ENCODE results near the gene NDNF.

NDNF gene

GRCh38 chr4:121070274-121070673 is 2.1 kb downstream of the NDNF start (continued):
- TF ChIP-seq OSR2 (tag by site-specific recombination; IDR thresholded peaks at IDR 0.05) (no peak), SP3 (tag by site-specific recombination; IDR thresholded peaks at IDR 0.05) (peak; percentile 39; the same call in 1 of the 2 replicates), ZNF366 (tag by site-specific recombination; conservative IDR thresholded peaks at IDR 0.05) (peak; percentile 61), BCL11A (tag by site-specific recombination; IDR thresholded peaks at IDR 0.05; ENCODE audit: low read depth) (no peak), YY1 (tag by site-specific recombination; IDR thresholded peaks at IDR 0.05) (no peak), ZNF335 (tag by site-specific recombination; conservative IDR thresholded peaks at IDR 0.05) (no peak), ZNF544 (tag by site-specific recombination; IDR thresholded peaks at IDR 0.05) (no peak), ZNF830 (tag by site-specific recombination; IDR thresholded peaks at IDR 0.05; ENCODE audit: low read depth) (no peak), MZF1 (tag by site-specific recombination; IDR thresholded peaks at IDR 0.05; ENCODE audit: borderline replicate concordance) (peak; percentile 77; the same call in 1 of the 2 replicates)
- TF ChIP-seq, protein P1, sequence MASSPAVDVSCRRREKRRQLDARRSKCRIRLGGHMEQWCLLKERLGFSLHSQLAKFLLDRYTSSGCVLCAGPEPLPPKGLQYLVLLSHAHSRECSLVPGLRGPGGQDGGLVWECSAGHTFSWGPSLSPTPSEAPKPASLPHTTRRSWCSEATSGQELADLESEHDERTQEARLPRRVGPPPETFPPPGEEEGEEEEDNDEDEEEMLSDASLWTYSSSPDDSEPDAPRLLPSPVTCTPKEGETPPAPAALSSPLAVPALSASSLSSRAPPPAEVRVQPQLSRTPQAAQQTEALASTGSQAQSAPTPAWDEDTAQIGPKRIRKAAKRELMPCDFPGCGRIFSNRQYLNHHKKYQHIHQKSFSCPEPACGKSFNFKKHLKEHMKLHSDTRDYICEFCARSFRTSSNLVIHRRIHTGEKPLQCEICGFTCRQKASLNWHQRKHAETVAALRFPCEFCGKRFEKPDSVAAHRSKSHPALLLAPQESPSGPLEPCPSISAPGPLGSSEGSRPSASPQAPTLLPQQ (tag by site-specific recombination; IDR thresholded peaks at IDR 0.05) = no peak
- TF ChIP-seq, protein P2, sequence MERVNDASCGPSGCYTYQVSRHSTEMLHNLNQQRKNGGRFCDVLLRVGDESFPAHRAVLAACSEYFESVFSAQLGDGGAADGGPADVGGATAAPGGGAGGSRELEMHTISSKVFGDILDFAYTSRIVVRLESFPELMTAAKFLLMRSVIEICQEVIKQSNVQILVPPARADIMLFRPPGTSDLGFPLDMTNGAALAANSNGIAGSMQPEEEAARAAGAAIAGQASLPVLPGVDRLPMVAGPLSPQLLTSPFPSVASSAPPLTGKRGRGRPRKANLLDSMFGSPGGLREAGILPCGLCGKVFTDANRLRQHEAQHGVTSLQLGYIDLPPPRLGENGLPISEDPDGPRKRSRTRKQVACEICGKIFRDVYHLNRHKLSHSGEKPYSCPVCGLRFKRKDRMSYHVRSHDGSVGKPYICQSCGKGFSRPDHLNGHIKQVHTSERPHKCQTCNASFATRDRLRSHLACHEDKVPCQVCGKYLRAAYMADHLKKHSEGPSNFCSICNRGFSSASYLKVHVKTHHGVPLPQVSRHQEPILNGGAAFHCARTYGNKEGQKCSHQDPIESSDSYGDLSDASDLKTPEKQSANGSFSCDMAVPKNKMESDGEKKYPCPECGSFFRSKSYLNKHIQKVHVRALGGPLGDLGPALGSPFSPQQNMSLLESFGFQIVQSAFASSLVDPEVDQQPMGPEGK (tag by site-specific recombination; IDR thresholded peaks at IDR 0.05) = no peak
- TF ChIP-seq, protein P3, sequence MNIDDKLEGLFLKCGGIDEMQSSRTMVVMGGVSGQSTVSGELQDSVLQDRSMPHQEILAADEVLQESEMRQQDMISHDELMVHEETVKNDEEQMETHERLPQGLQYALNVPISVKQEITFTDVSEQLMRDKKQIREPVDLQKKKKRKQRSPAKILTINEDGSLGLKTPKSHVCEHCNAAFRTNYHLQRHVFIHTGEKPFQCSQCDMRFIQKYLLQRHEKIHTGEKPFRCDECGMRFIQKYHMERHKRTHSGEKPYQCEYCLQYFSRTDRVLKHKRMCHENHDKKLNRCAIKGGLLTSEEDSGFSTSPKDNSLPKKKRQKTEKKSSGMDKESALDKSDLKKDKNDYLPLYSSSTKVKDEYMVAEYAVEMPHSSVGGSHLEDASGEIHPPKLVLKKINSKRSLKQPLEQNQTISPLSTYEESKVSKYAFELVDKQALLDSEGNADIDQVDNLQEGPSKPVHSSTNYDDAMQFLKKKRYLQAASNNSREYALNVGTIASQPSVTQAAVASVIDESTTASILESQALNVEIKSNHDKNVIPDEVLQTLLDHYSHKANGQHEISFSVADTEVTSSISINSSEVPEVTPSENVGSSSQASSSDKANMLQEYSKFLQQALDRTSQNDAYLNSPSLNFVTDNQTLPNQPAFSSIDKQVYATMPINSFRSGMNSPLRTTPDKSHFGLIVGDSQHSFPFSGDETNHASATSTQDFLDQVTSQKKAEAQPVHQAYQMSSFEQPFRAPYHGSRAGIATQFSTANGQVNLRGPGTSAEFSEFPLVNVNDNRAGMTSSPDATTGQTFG (tag by site-specific recombination; IDR thresholded peaks at IDR 0.05; ENCODE audit: borderline replicate concordance) = no peak

- TF ChIP-seq ZNF549 (tag by site-specific recombination; IDR thresholded peaks at IDR 0.05) (no peak), ZNF664 (tag by site-specific recombination; IDR thresholded peaks at IDR 0.05) (peak; percentile 62; the same call in 1 of the 2 replicates)
- CTCF ChIA-PET = no interaction called here
- H3K4me3 ChIP-seq (ENCODE audit: low read depth, low read length) = no peak overlapping the region
Observed at GRCh38 chr4:121069430-121069829, 2.9 kb downstream of the NDNF start.

DNA sequence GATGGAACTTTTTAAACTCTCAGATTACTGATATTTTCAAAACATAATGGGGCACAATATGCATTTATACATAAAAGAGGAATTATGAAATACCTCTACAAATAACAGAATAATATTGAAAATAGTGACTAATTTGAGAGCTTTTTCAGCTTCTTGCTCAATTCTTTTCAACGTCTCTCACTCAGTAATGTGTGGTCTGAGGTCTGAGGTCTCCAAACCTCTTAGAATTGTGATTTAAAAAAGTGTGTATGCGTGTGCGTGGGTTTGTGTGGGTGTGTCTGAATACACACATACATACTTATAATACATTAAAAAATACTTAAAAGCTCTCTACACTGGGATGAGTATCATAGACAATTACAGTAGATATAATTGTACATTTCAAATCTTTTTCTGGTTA is 7.9 kb downstream of the NDNF start:
- H3K9me3 ChIP-seq (ENCODE audit: control insufficient read depth, insufficient read depth, low read depth, low read length) = no peaks in the 10 kb centered on the region
- no peak overlapping the region for H3K27ac ChIP-seq (ENCODE audit: extremely low read depth, low read depth, low read length)
- POLR2A ChIA-PET = no interaction called here
- H3K4me3 ChIP-seq (ENCODE audit: low read depth, low read length) = no peak overlapping the region
- TF ChIP-seq, protein P4, sequence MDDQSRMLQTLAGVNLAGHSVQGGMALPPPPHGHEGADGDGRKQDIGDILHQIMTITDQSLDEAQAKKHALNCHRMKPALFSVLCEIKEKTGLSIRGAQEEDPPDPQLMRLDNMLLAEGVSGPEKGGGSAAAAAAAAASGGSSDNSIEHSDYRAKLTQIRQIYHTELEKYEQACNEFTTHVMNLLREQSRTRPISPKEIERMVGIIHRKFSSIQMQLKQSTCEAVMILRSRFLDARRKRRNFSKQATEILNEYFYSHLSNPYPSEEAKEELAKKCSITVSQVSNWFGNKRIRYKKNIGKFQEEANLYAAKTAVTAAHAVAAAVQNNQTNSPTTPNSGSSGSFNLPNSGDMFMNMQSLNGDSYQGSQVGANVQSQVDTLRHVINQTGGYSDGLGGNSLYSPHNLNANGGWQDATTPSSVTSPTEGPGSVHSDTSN (CRISPR knock-in tag; IDR thresholded peaks at IDR 0.05) = no peak
- TF ChIP-seq KLF16 (tag by site-specific recombination; IDR thresholded peaks at IDR 0.05) = no peak
- TF ChIP-seq ZNF560 (tag by site-specific recombination; IDR thresholded peaks at IDR 0.05; ENCODE audit: borderline replicate concordance) = no peak
- CTCF ChIA-PET = interaction anchor here (0.6 kb wide), 1 partner anchor 162 kb away, joined by 3 read pairs; no protein-coding TSS in a partner anchor
- no peaks in the 10 kb centered on the region for H3K4me1 ChIP-seq (ENCODE audit: control insufficient read depth, insufficient read depth, low read length)
- H3K36me3 ChIP-seq (ENCODE audit: control insufficient read depth in 2 of 2, insufficient read depth in 1 of 2, low read length in 2 of 2) = no peaks in the 10 kb centered on the region

More at GRCh38 chr4:121069430-121069829, 2.9 kb downstream of the NDNF start:
- no peaks in the 10 kb centered on the region for H3K36me3 ChIP-seq (ENCODE audit: control insufficient read depth in 2 of 2, insufficient read depth in 1 of 2, low read length in 2 of 2)
- no peak overlapping the region for H3K27ac ChIP-seq (ENCODE audit: extremely low read depth, low read depth, low read length)
- H3K9me3 ChIP-seq (ENCODE audit: control insufficient read depth, insufficient read depth, low read depth, low read length) = no peaks in the 10 kb centered on the region
- H3K4me1 ChIP-seq (ENCODE audit: control insufficient read depth, insufficient read depth, low read length) = no peaks in the 10 kb centered on the region
- POLR2A ChIA-PET = no interaction called here

All from HEK293 (cell line).